CD4-positive, alpha-beta T cell treated with Interleukin-15 for 4 hours (primary cell): ENCODE measurements around the gene BCL11A.
"Not testable (repeated sequence)": the region's sequence is repeated elsewhere in the genome, so short reads cannot be mapped to it uniquely, and the experiment has no call there.

Experiments used
- DNase-seq: peaks from one replicate; pipeline ENCODE4 v3.0.0-alpha.2; 2020; ENCODE audit warnings: low spot score

BCL11A gene

DNA sequence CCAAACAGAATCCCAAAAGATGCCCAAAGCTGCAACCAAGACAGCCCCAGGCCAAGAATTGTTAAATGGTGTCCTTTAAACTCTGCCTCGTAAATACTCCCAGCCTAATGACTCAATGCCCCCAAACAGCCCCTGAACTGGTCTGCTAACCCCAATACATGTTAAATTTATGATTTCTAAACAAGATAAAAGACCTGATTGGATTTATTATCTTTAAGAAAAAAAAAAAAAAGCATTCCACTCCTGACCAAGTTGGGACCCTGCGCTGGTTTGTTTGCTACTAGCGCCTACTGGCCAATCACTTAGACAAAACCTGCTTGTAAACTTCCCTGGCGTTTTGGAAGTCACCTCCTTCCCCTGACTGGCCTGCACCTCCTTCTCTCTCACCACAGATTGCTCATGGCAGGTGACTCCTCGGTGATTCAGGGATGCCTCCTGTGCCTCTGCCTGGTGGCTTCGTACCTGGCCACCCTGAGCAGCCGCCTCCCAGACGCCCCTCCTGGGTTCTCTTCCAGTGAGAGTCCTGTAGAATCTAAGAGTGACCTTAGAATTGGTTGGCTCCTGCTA is 121.3 kb downstream of the BCL11A start:
- no peak for DNase-seq

- DNase-seq = no peak
Measured at GRCh38 chr2:60429681-60430080, 123.8 kb downstream of the BCL11A start.

DNA sequence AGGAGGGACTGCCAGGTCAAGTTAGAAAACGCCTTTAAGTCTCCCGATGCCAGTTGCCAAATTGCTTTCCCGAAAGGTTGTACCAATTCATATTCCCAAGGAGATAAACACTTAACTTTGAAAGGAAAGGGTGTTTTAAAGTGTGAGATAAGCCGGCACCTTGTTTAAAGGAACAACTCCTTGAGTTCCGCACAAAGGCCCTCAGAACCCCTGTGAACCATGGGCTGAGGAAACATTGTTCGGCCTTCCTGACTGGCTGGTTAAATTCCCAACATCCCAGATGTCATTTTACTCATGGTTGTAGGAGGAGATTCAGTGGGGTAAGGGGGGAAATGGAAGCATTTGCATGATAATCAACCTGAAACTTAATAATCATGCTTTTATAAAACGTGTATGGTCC is 126.6 kb downstream of the BCL11A start:
- no peak for DNase-seq

DNA sequence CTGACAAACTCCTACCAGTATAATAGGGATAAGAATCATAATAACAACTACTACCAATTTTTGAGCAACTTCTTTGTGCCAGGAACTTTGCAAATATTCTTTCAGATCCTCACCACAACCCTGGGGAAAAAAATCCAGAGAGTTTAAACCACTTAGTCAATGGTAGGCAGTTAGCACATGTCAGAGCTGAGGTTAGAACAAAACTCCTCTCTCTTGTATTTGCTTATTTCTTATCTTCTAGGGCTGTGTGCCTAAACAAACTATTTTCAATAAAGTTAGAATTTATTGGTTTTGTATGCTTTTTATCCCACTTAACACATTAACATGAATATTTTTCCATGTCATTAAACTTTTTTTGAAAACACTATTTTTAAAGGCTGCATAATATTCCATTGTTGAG is 127.1 kb downstream of the BCL11A start:
- DNase-seq = no peak

GRCh38 chr2:60424233-60424632 is 129.2 kb downstream of the BCL11A start:
- DNase-seq = no peak

GRCh38 chr2:60423505-60423904 is 129.9 kb downstream of the BCL11A start:
- DNase-seq = no peak

GRCh38 chr2:60422826-60423483 is 130.5 kb downstream of the BCL11A start:
- DNase-seq = no peak

GRCh38 chr2:60417210-60417609 is 136.2 kb downstream of the BCL11A start:
- not testable (repeated sequence) for DNase-seq

GRCh38 chr2:60416221-60417008 is 137.0 kb downstream of the BCL11A start:
- DNase-seq = no peak

GRCh38 chr2:60415814-60416213 is 137.6 kb downstream of the BCL11A start:
- no peak for DNase-seq

DNA sequence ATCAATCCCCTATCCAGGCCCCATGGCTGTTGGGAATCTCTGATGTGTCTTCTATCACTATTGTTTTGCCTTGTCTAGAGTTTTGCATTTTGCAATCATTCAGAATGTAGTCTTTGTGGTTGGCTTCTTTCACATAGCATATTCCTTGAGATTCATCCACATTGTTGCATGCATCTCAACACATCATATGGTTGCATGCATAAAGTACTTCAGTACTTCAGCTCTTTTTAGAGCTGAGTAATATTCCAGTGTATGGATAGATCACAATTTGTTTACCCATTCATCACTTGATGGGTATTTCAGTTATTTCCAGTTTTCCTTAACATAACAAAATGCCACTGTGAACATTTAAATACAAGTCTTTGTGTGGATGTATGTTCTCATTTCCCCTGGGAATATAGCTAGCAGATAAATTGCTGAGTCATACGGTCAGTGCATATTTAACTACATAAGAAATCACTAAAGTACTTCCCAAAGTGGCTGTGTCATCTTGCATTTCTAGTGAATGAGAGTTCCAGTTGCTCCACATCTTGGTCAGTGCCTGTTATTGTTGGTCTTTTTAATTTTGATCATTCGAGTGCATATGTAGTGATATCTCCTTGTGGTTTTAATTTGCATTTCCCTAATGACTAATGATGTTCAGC is 138.8 kb downstream of the BCL11A start:
- no peak for DNase-seq

- DNase-seq = no peak
Measured at GRCh38 chr2:60413814-60414168, 139.7 kb downstream of the BCL11A start.

- DNase-seq = no peak
Measured at GRCh38 chr2:60413069-60413813, 140.2 kb downstream of the BCL11A start.

DNA sequence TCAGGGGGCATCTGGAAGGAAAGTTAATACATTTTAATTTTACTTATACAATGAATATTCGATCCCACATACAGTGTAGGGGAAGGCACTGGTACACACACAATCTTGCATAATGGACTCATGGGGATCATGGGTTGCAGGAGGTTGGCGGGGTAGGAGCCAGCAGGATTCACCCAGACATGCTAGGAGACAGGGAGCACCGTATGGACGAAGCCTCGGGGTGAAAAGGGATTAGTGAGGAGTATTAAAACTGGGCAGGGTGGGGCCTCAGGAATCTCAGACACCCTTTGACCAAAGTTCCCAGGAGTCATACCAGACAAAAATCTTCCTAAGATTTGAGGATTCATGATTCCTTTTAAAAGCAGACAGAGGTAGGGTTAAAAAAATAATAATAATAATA is 140.8 kb downstream of the BCL11A start:
- no peak for DNase-seq

DNA sequence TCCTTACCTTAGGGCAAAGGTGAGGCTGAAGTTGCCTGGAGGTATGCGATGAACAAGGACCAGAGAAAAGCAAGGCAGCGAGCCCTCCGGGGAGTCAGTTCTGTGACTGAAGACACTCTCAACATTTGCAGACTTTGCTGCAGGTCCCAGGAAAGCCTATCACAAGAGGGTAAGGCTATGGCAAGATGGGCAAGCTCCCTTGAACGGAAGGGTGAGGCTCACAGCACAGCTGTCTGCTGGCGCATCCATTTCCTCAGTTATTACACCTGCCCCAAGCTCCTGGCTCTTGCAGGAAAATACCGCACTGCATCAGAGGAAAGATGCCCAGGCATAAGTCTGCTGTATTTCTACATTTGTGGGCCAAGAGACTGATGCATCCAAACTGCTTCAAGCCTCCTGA is 141.4 kb downstream of the BCL11A start:
- DNase-seq = no peak

DNA sequence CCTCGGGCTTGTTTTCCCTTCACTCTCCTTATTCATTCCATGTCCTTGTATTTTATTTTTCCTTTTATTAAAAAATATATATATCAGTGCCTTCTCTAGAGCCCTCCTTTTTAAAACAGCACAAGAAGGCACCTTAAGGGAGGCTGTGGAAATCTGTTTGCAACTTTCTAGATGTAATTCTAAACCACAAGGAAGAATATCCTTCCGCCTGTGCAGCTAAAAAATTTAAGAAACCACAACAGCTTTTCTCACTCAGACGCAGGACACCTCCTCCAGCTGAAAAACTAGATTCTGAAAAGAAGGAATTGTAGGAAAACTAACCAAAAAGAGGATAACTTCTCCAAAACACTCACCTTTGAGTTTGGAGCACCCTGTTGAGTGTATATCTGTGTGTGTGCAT is 142.2 kb downstream of the BCL11A start:
- DNase-seq = no peak

DNA sequence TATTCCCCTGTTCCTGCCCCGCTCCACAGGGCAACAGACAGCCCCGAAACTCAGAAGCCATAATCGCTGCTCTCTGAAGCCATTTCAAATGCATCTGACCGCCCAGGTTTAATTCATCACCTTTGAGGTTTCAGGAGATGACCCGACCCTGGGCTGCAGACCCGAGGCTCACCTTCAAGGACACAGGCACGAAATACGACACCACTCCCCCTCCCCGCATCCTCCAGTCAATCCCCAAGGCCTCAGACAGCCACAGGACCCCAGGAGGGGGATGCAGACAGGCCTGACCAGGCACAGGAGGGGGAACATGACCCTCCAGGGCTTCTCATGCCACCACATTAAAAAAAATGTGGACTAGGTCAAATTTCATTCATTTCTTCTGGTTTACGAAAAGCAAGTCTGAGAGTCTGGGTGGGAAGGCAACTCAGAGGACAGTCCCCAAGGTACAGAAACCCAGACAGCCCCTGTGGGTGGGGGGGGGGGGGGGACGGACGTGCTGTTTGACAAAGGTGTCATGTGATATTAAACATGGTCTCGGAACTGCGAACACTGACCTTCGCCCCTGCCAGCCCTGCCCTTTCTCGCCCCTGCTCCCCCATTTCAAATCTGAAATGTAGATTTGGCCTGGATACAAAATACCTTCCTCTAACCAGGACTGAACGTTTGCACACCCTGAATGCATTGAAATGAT is 142.9 kb downstream of the BCL11A start:
- no peak for DNase-seq

GRCh38 chr2:60409531-60409871 is 144.0 kb downstream of the BCL11A start:
- no peak for DNase-seq

GRCh38 chr2:60408811-60409530 is 144.5 kb downstream of the BCL11A start:
- no peak for DNase-seq

DNA sequence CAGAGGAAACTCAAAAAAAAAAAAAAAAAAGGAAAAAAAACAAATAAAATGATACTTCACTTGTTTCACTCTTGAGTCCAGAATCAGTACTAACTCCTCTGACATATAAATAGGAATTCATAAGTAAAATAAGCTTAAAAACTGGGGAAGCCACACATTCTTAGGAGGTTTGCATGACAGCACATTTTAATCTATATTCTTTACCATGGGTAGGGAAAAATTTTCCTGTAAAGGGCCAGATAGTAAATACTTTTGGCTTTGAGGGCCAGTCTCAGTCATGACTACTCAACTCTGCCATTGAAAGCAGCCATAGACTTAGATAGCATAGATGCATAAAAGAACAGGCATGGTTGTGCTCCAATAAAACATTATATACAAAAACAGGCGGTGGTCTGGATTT is 145.2 kb downstream of the BCL11A start:
- no peak for DNase-seq

DNA sequence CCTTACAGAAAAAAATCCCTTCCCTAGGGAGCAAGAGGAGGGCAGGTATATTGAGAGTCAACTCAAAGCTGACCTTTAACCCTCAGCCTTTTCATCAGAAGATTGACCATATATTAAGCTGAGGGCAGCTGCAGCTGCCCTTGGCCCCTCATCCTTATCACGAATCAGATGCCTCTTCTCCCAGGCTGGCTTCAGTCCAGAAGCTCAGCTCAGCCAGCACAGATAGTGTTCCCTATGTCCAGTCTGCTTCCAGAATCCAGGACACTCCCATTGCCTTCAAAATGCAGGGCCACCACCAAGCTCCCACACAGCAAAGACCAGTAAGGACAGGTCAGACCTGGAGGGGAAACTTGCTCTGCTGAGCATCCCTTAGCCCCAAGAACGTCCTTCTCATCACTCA is 146.1 kb downstream of the BCL11A start:
- DNase-seq = no peak
